HG03378 (cell line): ENCODE data around the gene PCDHA2.
"Not testable (repeated sequence)": the region's sequence is repeated elsewhere in the genome, so short reads cannot be mapped to it uniquely, and the experiment has no call there.

Source experiments
- ATAC-seq: cut with Tn5 transposase; IDR thresholded peaks from one replicate; pipeline ENCODE4 v1.9.1; 2021; ENCODE audit warnings: mild to moderate bottlenecking, moderate library complexity; ENCODE audit not compliant: unreplicated experiment

PCDHA2 gene

DNA sequence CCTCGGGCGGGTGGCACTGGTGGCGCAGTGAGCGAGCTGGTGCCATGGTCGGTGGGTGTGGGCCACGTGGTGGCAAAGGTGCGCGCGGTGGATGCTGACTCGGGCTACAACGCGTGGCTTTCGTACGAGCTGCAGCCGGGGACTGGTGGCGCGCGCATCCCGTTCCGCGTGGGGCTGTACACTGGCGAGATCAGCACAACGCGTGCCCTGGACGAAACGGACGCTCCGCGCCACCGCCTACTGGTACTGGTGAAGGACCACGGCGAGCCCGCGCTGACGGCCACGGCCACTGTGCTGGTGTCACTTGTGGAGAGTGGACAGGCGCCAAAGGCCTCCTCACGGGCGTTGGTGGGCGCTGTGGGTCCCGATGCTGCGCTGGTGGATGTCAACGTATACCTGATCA is 14.2 kb downstream of the PCDHA2 start:
- ATAC-seq, result no peak

DNA sequence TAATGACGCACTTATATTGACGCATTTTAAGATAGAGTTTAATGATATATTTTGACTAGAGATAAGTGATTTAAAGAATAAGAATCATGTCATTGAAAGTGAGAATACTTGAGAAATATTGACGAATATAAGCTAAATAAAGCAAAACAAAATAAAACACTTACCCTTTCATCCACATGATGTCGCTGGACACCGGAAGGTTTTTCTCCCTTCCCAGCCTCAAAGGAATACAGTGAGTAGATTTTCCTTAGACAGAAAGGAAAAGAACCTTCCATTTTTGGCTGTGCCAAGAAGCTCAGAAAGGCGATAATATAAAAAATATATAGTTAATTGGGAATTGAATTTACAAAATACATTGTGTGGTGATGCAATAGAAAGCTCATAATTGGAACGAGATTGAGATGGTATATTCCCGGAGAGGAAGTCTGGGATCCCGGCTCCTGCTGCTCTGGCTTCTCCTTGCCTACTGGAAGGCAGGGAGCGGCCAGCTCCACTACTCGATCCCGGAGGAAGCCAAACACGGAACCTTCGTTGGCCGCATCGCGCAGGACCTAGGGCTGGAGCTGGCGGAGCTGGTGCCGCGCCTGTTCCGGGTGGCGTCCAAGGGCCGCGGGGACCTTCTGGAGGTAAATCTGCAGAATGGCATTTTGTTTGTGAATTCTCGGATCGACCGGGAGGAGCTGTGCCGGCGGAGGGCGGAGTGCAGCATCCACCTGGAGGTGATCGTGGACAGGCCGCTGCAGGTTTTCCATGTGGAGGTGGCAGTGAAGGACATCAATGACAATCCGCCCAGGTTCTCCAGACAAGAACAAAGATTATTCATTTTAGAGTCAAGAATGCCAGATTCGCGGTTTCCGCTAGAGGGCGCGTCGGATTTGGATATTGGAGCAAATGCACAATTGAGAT is 27.0 kb downstream of the PCDHA2 start, which contains the start of gene PCDHA5:
TSS of gene PCDHA5 (plus strand) at position 239 of the 906 bp plus-strand sequence.
- no peak for ATAC-seq

DNA sequence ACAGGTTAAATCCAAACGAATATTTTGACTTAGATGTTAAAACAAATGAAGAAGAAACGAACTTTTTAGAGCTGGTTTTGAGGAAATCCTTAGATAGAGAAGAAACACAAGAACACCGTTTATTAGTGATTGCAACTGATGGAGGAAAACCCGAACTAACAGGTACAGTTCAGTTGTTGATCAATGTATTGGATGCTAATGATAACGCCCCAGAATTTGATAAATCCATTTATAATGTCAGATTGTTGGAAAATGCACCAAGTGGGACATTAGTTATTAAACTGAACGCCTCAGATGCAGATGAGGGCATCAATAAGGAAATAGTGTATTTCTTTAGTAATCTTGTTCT is 27.6 kb downstream of the PCDHA2 start:
- no peak for ATAC-seq

DNA sequence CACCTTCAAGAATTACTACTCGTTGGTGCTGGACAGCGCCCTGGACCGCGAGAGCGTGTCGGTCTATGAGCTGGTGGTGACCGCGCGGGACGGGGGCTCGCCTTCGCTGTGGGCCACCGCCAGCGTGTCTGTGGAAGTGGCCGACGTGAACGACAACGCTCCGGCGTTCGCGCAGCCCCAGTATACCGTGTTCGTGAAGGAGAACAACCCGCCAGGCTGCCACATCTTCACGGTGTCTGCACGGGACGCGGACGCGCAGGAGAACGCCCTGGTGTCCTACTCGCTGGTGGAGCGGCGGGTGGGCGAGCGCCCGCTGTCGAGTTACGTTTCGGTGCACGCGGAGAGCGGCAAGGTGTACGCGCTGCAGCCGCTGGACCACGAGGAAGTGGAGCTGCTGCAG is 28.3 kb downstream of the PCDHA2 start:
- not testable (repeated sequence) for ATAC-seq

DNA sequence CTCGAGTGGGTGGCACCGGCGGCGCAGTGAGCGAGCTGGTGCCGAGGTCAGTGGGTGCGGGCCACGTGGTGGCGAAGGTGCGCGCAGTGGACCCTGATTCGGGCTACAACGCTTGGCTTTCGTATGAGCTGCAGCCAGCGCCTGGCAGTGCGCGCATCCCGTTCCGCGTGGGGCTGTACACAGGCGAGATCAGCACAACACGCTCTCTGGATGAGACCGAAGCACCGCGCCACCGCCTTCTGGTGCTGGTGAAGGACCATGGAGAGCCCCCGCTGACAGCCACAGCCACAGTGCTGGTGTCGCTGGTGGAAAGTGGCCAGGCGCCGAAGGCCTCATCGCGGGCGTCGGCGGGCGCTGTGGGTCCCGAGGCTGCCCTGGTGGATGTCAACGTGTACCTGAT is 28.8 kb downstream of the PCDHA2 start:
- no peak for ATAC-seq

DNA sequence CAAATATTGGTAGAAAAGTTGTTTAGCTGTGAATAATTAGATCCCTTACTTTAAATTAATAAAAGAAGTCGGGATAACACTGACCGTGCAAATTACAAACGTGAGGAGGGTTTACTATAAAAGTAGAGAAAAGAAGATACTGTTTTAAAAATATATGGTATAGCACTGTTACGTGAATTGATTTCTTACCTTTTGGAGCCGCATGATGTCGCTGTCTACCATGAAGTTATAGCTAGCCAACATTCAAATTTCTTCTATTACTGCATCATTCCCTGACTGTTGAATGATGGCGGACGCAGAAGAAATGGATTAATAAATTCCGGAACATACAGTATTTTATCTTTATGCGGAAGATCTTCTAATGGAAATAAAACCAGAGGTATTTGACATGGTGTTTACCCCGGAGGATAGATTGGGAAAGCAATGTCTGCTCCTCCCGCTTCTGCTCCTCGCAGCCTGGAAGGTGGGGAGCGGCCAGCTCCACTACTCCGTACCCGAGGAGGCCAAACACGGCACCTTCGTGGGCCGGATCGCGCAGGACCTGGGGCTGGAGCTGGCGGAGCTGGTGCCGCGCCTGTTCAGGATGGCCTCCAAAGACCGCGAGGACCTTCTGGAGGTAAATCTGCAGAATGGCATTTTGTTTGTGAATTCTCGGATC is 33.2 kb downstream of the PCDHA2 start, which contains the start of gene PCDHA6:
TSS of gene PCDHA6 (plus strand) at position 257 of the 658 bp plus-strand sequence. CDS start at position 389, 132 bp downstream.
- ATAC-seq, result no peak

DNA sequence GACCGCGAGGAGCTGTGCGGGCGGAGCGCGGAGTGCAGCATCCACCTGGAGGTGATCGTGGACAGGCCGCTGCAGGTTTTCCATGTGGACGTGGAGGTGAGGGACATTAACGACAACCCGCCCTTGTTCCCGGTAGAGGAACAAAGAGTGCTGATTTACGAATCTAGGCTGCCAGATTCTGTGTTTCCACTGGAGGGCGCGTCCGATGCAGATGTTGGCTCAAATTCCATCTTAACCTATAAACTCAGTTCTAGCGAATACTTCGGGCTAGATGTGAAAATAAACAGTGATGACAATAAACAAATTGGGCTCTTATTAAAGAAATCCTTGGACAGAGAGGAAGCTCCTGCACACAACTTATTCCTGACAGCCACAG is 33.7 kb downstream of the PCDHA2 start:
- no peak for ATAC-seq

DNA sequence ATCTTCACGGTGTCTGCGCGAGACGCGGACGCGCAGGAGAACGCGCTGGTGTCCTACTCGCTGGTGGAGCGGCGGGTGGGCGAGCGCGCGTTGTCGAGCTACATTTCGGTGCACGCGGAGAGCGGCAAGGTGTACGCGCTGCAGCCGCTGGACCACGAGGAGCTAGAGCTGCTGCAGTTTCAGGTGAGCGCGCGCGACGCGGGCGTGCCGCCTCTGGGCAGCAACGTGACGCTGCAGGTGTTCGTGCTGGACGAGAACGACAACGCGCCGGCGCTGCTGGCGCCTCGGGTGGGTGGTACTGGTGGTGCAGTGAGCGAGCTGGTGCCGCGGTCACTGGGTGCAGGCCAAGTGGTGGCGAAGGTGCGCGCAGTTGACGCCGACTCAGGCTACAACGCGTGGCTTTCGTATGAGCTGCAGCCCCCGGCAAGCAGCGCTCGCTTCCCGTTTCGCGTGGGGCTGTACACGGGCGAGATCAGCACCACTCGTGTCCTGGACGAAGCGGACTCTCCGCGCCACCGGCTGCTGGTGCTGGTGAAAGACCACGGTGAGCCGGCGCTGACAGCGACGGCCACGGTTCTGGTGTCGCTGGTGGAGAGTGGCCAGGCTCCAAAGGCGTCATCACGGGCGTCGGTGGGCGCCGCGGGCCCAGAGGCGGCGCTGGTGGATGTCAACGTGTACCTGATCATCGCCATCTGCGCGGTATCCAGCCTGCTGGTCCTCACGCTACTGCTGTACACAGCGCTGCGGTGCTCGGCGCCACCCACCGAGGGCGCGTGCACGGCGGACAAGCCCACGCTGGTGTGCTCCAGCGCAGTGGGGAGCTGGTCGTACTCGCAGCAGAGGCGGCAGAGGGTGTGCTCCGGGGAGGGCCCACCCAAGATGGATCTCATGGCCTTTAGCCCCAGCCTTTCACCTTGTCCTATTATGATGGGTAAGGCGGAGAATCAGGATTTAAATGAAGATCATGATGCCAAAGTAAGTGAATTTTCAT is 35.2 kb downstream of the PCDHA2 start:
- not testable (repeated sequence) for ATAC-seq

DNA sequence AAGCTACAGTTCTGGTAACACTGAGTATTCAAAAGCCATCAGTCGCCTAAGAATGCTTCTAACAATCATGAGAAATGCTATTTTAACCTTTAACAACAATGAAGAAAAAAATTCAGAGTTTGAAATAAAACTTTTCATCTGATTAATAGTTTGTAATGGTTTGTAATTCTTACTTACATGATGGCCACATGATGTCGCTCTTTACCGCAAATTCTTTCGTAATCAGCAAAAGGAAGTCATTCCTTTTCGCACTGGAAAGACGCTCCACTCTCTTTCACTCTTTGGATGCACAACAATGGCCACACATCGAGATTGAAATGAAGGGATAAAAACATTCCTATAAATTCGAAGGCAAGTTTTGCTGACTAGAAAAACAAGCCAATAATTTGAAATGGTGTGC is 39.3 kb downstream of the PCDHA2 start, which contains the start of gene PCDHA7:
TSS of gene PCDHA7 (plus strand) at position 277 of the 400 bp plus-strand sequence. CDS start at position 392, 115 bp downstream.
- no peak for ATAC-seq

DNA sequence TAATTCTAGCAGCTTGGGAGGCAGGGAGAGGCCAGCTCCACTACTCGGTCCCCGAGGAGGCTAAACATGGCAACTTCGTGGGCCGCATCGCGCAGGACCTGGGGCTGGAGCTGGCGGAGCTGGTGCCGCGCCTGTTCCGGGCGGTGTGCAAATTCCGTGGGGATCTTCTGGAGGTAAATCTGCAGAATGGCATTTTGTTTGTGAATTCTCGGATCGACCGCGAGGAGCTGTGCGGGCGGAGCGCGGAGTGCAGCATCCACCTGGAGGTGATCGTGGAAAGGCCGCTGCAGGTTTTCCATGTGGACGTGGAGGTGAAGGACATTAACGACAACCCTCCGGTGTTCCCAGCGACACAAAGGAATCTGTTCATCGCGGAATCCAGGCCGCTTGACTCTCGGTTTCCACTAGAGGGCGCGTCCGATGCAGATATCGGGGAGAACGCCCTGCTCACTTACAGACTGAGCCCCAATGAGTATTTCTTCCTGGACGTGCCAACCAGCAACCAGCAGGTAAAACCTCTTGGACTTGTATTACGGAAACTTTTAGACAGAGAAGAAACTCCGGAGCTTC is 39.9 kb downstream of the PCDHA2 start:
- ATAC-seq, result not testable (repeated sequence)

DNA sequence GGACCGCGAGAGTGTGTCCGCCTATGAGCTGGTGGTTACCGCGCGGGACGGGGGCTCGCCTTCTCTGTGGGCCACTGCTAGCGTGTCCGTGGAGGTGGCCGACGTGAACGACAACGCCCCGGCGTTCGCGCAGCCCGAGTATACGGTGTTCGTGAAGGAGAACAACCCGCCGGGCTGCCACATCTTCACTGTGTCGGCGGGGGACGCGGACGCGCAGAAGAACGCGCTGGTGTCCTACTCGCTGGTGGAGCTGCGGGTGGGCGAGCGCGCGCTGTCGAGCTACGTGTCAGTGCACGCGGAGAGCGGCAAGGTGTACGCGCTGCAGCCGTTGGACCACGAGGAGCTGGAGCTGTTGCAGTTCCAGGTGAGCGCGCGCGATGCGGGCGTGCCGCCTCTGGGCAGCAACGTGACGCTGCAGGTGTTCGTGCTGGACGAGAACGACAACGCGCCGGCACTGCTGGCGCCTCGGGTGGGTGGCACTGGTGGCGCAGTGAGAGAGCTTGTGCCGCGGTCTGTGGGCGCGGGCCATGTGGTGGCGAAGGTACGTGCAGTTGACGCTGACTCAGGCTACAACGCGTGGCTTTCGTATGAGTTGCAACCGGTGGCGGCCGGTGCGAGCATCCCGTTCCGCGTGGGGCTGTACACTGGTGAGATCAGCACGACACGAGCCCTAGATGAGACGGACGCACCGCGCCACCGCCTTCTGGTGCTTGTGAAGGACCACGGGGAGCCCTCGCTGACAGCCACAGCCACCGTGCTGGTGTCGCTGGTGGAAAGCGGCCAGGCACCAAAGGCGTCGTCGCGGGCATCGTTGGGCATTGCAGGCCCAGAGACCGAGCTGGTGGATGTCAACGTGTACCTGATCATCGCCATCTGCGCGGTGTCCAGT is 41.2 kb downstream of the PCDHA2 start:
- no peak for ATAC-seq

DNA sequence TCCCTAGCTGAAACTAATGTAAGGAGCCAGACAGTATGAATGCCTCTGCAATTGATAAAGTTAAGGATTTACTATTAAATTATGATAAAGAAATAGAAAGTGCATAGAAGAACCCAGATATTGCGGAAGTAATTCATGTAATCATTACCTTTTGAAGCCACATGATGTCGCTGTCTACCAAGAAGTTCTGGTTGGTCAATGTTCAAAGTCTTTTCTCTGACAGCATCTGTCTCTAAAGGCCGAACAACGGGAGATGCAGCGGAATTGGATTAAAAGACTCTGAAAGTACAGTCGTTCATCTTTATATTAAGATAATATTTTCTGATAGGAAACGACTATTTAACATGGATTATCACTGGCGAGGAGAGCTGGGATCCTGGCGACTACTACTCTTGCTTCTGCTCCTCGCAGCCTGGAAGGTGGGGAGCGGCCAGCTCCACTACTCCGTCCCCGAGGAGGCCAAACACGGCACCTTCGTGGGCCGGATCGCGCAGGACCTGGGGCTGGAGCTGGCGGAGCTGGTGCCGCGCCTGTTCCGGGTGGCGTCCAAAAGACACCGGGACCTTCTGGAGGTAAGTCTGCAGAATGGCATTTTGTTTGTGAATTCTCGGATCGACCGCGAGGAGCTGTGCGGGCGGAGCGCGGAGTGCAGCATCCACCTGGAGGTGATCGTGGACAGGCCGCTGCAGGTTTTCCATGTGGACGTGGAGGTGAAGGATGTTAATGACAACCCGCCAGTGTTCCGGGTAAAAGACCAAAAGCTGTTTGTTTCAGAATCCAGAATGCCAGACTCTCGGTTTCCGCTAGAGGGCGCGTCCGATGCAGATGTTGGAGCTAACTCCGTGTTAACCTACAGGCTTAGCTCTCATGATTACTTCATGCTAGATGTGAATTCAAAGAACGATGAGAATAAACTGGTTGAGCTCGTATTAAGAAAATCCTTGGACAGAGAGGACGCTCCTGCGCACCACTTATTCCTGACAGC is 46.6 kb downstream of the PCDHA2 start, which contains the start of gene PCDHA8:
TSS of gene PCDHA8 (plus strand) at position 210 of the 985 bp plus-strand sequence. CDS start at position 345, 135 bp downstream.
- no peak for ATAC-seq

DNA sequence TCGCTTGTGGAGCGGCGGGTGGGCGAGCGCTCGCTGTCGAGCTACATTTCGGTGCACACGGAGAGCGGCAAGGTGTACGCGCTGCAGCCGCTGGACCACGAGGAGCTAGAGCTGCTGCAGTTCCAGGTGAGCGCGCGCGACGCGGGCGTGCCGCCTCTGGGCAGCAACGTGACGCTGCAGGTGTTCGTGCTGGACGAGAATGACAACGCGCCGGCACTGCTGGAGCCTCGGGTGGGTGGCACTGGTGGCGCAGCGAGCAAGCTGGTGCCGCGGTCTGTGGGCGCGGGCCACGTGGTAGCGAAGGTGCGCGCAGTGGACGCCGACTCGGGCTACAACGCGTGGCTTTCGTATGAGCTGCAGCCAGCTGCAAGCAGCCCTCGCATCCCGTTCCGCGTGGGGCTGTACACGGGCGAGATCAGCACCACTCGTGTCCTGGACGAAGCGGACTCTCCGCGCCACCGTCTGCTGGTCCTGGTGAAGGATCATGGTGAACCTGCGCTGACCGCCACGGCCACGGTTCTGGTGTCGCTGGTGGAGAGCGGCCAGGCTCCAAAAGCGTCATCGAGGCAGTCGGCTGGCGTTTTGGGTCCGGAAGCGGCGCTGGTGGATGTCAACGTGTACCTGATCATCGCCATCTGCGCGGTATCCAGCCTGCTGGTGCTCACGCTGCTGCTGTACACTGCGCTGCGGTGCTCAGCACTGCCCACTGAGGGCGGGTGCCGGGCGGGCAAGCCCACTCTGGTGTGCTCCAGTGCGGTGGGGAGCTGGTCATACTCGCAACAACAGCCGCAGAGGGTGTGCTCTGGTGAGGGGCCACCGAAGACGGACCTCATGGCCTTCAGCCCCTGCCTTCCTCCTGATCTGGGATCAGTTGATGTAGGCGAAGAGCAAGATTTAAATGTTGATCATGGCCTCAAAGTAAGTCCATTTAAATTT is 48.4 kb downstream of the PCDHA2 start:
- ATAC-seq, result no peak
